GM10847 (cell line): ENCODE measurements around the gene ITPRIP.

Source experiments
- POLR2A ChIP-seq: IDR thresholded peaks from 2 replicates; pipeline ENCODE4 v1.6.1; 2011; ENCODE audit not compliant: insufficient read length; ENCODE audit errors: extremely low read depth

The ITPRIP gene

GRCh38 chr10:104323085-104323484 lies 15.2 kb downstream of the ITPRIP start:
- no peak for TF ChIP-seq POLR2A

- TF ChIP-seq POLR2A: no peak
Measured at GRCh38 chr10:104322416-104322782, 15.9 kb downstream of the ITPRIP start.

GRCh38 chr10:104321725-104322415 lies 16.4 kb downstream of the ITPRIP start:
- TF ChIP-seq POLR2A: no peak

GRCh38 chr10:104321226-104321625 lies 17.0 kb downstream of the ITPRIP start:
- TF ChIP-seq POLR2A: no peak

GRCh38 chr10:104318810-104319741 lies 19.2 kb downstream of the ITPRIP start:
- no peak for TF ChIP-seq POLR2A

- no peak for TF ChIP-seq POLR2A
Measured at GRCh38 chr10:104318326-104318725, 19.9 kb downstream of the ITPRIP start.

GRCh38 chr10:104317726-104318299 lies 20.5 kb downstream of the ITPRIP start:
- TF ChIP-seq POLR2A: no peak

- no peak for TF ChIP-seq POLR2A
Measured at GRCh38 chr10:104317269-104317710, 21.0 kb downstream of the ITPRIP start.

- TF ChIP-seq POLR2A: no peak
Measured at GRCh38 chr10:104316321-104317099, 21.8 kb downstream of the ITPRIP start.

- TF ChIP-seq POLR2A: no peak
Measured at GRCh38 chr10:104315486-104315921, 22.8 kb downstream of the ITPRIP start.

GRCh38 chr10:104314591-104315485 lies 23.4 kb downstream of the ITPRIP start:
- TF ChIP-seq POLR2A: no peak

GRCh38 chr10:104311184-104311720 lies 27.0 kb downstream of the ITPRIP start:
- no peak for TF ChIP-seq POLR2A
